HG03064 (cell line): ENCODE measurements around the gene PTGFRN.

Experiments
- ATAC-seq: cut with Tn5 transposase; IDR thresholded peaks from one replicate; pipeline ENCODE4 v1.9.1; 2021; ENCODE audit warnings: low read depth; ENCODE audit not compliant: unreplicated experiment

The PTGFRN gene

DNA sequence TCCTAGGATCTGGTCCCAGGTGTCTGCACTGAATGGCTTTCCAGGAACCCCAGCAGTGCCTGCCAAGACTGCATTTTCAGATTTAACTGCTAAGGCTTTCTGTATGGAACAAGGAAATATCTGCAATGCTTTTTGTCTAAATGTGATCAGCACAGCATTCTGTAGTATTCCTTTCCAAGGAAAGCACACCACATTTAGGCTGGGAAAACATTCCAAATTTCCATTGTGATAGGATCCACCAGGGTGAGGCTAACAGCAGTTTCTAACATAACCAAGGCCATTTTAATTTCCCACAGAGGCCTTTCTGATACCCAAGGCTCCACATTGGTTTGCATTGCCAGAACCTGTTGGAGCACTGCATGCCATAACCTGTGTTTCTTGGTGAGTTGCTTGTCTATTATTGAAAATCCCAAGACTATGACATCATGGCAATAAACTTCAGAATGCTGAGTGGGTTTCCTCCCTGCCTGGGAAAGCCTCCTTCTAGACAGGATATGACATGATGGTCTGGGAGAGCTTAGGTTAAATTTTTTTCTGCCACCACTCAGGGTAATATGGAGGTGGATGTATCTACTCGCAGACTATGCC lies 23.3 kb upstream of the PTGFRN start:
- no peak for ATAC-seq

DNA sequence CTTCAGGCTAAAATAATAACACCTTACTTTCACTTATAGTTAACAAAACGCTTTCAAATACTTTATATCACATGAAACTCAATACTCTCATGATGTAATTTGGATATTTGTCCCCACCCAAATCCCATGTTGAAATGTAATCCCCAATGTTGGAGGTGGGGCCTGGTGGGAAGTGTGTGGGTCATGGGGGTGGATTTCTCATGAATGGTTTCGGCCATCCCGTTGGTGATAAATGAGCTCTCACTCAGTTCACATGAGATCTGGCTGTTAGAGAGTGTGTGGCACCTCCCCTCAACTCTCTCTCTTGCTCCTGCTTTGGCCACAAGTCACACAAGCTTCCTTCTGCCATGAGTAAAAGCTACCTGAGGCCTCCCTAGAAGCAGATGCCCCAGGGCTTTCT lies 22.5 kb upstream of the PTGFRN start:
- ATAC-seq = no peak

DNA sequence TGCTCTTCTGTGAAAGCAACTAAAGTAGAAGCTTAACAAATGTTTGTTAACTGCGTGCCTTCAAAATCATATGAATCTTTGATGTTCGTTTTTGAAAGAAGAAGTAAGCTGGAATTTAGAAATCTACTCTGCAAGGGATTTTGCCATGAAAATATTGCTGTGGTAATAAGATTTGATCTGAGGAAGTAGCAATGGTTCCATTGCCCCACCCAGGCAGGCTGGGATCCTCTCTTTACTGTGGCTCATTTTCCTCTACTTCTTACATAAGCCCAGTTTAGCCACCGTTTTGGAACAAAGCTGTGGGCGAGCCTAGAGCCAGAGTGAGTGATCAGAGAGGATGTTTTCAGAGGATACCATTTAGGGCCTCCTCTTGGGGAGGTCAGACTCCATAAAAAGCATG lies 20.3 kb upstream of the PTGFRN start:
- ATAC-seq = no peak

- no peak for ATAC-seq
These were observed 18.2 kb upstream of the PTGFRN start for GRCh38 chr1:116891396-116892079.

DNA sequence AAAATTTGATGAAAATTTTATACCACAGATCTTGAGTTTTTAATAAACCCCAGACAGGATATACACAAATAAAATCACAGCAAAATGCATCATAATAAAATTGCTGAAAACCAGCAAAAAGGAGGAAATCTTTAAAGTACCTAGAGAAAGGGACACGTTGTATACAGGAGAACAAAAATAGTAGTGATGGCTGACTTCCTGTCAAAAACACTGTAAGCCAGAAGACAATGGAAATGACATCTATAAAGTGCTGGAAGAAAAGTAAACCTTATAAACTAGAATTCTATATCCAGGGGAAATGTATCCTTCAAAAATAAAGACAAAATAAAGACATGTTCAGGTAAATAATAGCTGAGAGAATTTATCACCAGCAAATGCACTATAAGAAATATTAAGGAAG lies 14.6 kb upstream of the PTGFRN start:
- ATAC-seq = no peak

- no peak for ATAC-seq
These were observed 10.2 kb upstream of the PTGFRN start for GRCh38 chr1:116899529-116899928.

GRCh38 chr1:116900471-116901365 lies 9.0 kb upstream of the PTGFRN start:
- ATAC-seq = no peak

DNA sequence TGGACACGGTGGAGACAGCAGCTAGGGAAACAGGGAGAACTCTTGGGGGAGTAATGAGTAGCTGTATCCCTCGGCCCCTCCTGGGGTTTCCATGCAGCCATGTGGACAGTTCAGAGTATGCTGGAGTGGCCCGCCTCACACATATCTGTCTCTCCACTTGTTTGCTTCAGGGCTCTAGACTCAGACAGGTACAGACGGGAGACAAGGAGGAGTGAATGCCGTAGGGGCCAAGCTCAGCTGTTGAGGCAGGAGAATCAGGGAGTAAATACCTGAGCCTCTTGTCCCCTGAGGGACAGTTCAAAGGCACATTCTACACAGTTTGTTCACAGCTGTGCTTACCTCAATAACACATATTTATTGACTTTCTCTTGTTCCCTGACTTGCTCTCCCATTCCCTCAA lies 7.7 kb upstream of the PTGFRN start:
- no peak for ATAC-seq

DNA sequence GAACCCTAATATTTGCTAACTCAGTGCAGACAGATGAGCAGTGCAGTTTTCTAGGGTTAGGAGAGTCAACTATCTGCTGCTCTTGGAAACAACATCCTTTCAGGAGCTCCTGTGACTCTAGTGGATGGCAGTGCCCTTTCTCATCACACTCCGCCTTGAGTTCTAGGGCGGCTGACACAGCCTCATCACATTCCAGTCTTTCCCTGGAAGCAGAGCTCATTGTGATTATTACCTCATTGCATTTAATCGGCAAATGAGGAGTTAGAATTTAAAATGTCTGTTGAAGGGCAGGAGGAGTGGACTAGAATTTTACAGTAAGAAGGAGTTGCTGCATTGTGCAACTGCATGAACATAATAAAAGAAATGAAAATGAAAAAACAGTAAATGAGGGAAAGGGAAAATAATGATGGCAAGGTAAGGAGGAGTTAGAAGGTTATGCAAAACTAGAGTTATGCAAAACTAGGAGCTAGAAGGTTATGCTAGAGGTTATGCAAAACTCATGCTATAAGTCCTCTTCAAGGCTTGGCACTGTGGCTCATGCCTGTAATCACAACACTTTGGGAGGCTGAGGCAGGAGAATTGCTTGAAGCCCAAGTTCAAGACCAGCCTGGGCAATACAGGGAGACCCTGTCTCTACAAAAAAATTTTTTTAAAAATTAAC lies 6.9 kb upstream of the PTGFRN start:
- ATAC-seq = no peak

GRCh38 chr1:116904791-116905320 lies 4.9 kb upstream of the PTGFRN start:
- no peak for ATAC-seq

DNA sequence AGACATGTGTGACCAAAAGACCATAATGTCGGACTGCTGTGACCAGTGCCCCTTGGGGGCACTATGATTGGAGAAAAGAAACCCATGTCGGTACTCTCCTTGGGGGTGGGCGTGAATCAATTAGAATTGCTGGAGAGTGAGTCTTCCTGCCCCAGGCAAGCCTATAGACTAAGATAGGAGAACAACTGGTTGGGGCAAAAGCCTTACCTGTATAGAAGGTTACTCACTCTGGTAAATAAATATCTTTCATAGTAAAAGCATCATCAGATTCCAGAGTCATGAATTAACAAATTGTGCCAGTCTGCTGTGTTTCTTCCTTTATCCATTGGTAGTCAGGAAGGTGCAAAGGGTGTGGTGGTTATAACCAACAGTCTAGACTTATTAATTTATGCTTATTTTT lies 2.9 kb upstream of the PTGFRN start:
- no peak for ATAC-seq

DNA sequence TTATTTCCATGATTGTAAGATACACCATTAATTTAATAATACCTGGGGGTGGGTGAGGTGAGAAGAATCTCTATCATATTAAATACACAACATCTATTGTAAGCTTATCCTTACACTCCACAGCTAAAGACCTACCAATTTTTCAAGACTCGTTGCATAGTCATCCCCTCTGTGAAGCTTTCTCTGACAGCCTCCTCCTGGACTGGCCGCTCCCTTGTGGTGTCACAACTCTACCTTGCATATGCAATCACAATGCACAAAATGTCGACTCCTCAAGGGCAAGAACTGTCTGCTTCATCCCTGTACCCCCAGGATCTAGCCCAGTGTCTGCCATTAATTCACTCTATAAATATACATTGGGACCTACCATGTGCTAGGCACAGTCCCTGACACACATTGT lies 2.4 kb upstream of the PTGFRN start:
- ATAC-seq = no peak

- ATAC-seq = no peak
These were observed 1.4 kb upstream of the PTGFRN start for GRCh38 chr1:116908266-116908665.

DNA sequence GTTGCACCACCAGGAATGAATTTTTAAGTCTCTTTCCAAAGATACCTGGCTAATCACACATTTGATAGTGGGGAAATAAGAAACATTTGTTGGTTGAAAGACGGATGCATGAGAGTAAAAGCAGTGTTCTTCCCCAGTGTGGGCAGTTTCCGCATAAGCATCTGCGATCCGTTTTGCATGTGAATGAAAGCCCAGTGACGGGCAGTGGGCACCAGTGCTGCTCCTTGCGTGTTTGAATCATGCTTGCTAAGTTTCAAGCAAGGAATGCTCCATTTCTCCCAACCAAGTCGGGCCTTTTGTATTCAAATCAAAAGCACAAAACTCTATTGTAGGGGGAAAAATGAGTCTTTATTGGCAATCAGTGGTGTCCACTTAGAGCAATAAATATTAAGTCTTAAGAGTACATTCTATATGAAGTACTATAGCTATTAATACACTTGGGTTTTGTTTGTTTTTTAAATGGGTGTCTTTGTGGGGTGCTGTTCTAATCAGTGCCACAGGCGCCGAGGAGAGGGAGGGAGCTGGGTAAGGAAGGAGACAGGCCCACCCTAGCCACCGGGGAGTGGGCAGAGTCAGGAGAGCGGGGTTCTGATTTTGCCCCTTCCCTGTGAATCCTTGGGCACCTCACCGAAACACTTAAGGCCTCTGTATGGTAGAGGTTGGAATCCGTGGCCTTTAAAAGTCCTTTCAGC lies 750 bp upstream of the PTGFRN start:
- no peak for ATAC-seq

- no peak for ATAC-seq
These were observed 867 bp downstream of the PTGFRN start for GRCh38 chr1:116910379-116911187.

- ATAC-seq = no peak
These were observed 1.5 kb downstream of the PTGFRN start for GRCh38 chr1:116911188-116911553.

GRCh38 chr1:116911779-116912469 lies 2.2 kb downstream of the PTGFRN start:
- no peak for ATAC-seq

DNA sequence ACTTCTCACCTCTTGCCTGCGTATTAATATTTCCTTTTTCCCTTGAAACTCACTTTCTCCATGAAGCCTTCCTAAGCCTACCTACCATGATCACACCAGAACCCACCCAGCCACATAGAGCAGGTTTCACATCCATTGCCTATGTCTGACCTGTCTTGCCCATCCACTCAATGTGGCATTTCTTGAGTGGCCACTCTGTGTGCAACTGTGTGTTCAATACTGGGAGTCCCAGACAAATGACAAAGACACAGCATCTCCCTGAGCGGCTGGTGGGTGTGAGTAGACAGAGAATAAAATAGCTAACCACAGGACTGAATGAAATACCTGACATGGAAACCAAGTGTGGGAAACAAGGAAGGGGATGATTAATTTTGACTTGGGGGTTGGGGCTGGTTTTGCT lies 3.1 kb downstream of the PTGFRN start:
- ATAC-seq = no peak

DNA sequence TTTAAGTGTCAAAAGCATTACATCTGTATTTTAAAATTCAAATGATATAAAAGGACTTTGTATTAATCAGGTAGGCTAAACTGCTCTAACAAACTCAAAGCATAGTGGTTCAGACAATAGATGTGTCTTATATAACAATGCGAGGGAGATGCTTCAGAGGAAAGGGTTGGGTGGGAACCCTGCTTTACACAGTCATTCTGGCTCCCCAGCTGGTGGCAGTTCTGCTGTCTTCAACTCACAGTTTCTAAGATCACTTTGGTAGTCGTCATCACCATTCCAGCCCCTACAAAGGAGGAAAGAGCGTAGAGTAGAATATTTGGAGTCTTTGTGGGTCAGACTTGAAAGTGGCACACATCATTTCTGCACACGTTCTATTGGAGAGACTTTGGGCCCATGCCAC lies 4.2 kb downstream of the PTGFRN start:
- ATAC-seq = no peak
